HG03025 (cell line): ENCODE measurements around the gene WBP4.
A peak's percentile ranks its signal among the peaks of the same experiment; 100 is the strongest.
"Not testable (repeated sequence)": the region's sequence is repeated elsewhere in the genome, so short reads cannot be mapped to it uniquely, and the experiment has no call there.

Source experiments
- ATAC-seq: cut with Tn5 transposase; IDR thresholded peaks from one replicate; pipeline ENCODE4 v1.9.1; 2021; ENCODE audit warnings: mild to moderate bottlenecking, moderate library complexity; ENCODE audit not compliant: unreplicated experiment, low FRiP score

Gene WBP4

DNA sequence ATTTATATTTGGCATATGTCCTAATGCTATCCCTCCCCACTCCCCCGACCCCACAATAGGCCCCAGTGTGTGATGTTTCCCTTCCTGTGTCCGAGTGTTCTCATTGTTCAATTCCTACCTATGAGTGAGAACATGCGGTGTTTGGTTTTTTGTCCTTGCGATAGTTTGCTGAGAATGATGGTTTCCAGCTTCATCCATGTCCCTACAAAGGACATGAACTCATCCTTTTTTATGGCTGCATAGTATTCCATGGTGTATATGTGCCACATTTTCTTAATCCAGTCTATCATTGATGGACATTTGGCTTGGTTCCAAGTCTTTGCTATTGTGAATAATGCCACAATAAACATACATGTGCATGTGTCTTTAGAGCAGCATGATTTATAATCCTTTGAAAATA is 18.9 kb upstream of the WBP4 start:
- not testable (repeated sequence) for ATAC-seq

DNA sequence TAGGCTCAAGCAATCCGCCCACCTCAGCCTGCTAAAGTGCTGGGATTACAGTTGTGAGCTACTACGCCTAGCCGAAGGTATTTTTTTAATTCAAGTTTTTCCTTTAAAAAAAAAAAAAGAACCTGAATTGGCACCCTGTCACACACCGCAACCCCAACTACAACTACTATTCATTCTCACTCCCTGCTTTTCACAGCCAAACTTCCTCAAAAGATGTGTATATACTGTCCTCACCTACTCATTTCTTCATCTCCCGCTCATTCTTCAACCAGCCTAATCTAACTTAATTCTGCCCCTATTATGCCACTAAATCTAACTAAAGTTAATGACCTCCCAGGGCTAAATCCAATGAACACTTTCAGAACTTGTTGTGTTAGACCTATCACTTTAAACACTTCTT is 12.7 kb upstream of the WBP4 start:
- ATAC-seq, result no peak

DNA sequence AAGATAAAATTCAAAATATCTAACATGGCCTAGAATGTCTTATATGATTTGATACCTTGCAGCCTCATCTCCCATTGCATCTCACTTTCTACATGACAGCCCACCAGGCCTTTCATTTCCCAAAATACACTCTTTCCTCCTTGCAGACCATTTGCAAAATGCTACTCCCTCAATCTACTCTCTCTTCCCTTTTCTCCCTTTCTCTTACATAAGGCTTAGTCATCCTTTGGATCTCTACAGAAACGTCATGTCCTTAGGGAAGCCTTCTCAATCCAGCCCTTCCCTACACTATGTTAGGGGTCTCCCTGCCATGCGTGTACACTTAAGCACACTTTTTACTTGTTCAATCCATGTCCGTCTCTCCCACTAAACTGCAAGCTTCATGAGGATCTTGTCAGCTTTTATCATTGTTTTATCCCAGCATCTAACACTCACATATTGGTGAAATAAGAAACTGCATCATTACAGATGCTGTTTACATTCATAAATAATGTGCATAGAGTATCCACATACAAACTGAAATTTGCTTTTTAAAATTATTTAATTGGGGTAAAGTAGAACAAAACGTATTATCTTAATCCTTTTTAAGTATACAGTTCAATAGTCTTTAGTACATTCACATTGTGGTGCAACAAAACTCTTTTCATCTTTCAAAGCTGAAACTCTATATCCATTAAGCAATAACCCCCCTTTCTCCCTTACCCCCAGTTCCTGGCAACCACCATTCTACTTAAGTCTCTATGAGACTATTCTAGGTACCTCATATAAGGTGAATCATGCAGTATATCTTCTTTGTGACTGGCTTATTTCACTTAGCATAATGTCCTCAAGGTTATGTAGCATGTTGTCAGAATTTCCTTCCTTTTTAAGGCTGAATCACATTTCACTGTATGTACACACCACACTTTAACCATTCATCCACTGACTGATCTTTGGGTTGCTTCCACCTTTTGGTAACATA is 11.5 kb upstream of the WBP4 start:
- no peak for ATAC-seq

DNA sequence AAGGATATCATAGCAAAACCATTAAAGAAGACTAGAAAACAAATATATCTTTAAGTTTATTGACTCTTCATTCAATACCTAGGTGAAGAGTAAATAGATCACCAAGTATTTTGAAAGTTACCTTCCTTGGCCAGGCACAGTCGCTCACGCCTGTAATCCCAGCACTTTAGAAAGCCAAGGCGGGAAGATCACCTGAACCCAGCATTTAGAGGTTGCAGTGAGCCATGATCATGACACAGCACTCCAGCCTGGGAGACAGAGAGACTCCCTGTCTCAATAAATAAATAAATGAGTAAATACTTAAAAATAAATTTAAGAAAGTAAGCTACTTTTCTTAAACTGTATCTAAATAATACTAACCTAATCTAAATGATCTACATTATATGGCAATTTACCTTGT is 8.9 kb upstream of the WBP4 start:
- ATAC-seq, result no peak

DNA sequence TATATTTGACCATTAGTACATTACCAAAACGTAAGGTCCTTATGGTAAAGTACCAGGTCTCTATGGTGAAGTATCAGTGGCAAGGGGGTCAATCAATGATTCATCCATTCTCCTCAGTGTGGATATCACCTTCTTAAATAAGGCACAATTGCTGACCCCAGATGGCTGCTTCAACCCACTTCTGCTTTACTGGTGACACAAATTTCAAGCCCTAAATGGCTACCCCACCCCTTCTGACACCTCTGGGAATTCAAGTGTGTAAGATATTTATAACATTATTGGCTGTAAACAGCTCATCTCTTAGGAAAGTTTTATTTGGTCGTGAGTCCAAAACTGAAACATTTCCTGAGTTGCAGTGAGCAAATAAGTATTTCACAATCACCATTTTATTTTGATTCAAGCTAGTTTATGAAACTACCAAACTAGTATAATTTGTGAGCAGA is 7.9 kb upstream of the WBP4 start:
- peak; percentile 54 for ATAC-seq

DNA sequence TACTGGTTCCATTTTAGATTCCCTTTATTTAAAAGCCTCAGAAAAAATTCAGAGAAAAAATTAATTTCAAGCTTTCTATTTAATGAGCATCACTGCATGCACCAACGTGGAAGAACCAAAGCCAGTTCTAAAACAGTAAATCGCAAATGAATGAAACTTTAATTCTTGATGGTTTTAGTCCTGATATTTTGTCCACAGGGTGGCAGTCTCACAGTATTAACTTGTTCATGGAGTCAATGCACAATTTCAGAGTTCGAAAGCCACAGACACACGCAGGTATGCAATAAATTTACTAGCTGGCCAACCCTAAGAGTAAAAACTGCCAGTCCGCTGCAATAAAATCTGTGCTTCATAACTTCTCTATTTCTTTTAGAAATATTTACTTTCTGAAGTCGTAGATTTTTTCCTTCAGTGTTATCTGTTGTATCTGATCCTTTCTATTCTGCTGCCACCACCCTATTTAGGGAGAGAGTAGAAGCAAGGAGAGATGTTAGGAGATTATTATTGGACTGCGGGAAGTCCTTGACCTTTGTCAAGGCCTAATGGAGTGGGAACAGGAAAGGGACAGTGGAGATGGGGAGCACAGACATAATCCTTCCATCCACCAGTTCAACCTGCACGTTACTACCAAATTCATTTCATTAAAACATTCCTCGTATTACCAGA is 7.0 kb upstream of the WBP4 start:
- ATAC-seq, result no peak

DNA sequence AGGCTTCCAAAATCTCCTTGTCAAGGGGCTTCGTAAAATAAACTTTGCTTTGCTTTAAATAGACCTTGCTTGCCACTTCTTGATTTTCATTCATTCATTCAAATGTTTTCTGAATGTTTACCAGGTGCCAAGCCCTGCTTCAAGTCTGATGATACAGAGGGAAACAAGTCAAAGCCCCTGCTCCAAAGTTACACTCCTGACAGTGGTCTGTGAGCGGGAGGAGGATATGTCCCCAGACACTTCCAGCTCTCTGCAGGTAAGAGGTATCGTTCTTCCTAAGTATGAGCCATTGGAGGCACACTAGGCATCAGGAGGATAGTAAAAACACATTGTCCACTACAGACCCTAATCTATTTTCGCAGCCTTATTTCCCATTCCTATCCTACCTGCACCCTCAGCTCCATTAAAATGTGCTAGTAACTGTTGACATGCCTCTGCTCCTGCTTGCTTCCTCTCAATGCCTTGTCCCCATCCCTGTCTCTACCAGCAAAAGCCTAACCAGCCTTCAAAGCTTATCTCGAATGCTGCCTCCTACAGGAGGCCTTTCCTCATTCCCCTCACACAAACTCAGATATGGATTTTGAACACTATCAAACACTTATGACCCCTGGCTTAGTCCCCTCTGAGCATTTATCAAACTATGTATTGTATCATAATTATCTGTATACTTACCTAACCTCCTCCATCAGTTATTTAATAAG is 6.2 kb upstream of the WBP4 start:
- no peak for ATAC-seq

DNA sequence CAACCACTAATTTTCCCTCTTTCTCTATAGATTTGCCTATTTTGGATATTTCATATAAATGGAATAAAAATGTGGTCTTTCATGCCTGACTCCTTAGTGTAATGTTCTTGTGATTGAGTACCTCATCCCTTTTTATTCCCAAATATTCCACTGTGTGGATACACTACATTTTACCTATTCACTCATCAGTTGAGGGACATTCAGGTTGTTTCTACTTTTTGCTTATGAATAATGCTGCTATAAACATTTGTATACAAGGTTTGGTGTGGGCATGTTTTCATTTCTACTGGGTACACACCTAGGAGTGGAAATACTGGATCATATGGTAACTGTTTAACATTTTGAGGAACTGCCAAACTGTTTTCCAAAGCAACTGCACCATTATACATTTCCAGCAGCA is 5.1 kb upstream of the WBP4 start:
- no peak for ATAC-seq

DNA sequence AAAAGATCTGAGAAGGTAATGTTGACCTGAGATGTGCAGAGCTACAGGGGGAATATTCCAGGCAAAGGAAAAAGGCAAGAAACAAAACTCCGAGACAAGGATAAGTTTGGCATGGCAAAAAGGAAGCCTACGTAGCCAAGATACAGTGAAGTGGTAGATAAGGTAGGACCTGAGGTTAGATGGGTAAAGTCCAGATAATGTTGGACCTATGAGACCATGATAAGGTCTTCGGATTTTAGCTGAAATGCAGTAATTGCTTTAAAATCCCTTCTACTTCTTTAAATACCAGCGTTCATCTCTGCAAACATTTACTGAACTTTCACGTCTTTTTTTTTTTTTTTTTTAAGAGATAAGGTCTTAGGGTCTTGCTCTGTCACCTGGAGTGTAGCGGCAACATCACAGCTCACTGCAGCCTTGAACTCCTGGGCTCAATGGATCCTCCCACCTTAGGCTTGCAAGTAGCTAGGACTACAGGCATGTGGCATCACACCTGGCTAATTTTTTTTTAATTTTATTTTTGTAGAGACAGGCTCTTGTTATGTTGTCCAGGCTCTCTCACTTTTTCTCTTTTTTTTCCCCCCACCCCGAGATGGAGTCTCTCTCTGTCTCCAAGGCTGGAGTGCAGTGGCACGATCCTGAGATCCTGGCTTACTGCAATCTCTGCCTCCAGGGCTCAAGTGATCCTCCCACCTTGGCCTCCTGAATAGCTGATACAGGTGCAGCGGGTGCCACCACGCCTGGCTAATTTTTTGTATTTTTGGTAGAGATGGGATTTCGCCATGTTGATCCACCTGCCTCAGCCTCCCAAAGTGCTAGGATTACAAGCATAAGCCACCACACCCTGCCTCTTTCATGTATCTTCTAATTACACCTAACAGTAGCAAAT is 4.2 kb upstream of the WBP4 start:
- ATAC-seq, result no peak

DNA sequence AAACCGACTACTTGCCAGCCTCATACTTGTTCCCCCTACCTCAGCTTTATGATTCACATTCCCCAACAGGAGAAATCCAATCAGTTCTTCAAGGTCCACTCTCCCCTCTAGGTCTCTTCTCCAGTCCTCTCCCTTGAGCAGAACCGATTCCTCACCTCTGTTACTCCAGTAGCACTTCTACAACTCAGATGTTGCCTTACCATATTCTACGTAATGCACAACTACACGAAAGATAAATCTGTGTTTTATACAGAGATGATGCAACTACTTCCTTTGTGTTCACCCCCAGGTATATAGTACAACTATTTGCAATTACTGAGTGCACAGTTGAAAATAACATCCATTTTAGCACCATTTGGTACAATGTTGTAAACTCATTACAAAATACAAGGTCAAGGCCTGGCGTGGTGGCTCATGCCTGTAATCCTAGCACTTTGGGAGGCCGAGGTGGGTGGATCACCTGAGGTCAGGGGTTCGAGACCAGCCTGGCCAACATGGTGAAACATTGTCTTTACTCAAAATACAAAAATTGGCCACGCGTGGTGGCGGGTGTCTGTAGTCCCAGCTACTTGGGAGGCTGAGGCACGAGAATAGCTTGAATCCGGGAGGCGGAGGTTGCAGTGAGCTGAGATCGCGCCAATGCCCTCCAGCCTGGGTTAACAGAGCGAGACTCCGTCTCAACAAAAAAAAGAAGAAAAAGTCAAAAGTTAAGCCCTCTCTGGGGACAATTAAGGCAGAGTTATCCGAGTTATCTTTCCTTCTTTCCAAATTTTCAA is 2.8 kb upstream of the WBP4 start:
- no peak for ATAC-seq

DNA sequence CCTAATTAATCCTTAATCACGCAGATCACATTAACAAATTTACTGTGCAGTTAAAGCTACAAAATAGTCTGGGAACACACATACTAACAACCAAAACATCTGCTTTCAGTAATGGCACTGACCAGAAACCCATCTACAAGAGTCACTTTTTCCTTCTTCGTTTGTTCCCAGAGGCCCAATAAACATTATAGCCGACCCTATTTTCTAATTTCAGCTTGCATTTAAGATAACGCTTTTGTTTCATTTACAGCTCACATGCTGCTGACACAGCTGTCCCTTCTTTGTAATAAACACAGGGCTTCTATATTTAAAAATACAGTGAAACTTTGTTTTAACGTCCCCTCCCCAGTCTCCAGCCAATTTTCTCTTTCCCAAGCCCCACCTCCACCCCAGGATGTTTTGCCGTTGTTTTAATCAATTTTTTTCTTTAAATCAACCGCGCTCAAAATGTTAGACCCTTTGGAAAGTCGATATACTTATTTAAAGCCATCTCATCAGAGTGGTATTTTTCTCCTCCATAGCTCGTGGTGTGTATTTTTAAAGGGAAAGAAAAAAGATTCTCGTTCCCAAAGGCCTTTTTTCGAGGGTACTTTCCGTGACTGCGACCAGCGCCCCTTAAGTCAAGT is 1.7 kb upstream of the WBP4 start:
- ATAC-seq, result no peak

DNA sequence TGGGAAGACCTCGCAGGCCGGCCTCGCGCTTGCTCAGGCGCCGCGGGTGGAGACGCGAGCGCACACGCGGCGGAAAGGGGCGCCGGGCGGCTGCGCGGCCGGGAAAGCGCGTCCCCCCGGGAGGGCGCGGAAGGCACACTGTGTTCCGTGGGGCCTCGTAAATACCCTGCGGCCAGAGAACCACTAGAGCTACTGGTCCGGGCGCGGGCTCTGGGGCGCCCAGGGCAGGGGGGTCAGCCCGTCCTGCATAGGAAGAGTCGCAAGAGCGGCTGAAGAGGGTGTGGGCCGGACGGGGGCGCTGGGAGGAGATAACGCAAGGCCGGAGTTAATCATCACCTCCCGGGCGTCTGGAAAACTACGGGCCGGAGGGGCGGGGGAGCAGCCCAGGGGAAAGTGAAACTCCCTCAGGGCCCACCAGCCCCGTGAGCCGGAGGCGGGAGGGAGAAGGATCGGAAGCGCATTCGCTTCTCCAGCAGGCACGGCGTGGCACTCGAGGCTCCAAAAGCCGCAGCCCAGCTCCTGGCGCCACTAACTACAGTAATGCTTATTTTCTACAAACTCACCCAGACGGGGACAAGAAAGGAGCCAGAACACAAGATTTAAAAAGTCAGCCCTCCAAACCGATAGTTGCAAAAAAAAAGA is 1.1 kb upstream of the WBP4 start:
- ATAC-seq, result peak; percentile 40

DNA sequence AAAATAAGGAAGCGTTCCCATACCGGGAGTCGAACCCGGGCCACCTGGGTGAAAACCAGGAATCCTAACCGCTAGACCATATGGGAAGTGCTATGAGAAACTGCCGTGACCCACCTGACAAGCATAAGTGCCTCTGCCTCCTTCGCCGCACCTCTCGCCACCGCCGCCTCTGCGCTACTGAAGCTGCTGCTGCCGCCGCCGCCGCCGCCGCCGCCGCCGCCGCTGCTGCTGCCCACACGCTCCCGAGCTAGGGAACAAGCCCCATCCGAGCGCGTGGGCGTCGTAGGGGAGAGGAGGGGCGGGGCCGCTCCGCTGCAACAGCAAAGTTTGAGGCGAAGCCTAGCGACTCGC is 610 bp upstream of the WBP4 start:
- peak; percentile 36 for ATAC-seq

DNA sequence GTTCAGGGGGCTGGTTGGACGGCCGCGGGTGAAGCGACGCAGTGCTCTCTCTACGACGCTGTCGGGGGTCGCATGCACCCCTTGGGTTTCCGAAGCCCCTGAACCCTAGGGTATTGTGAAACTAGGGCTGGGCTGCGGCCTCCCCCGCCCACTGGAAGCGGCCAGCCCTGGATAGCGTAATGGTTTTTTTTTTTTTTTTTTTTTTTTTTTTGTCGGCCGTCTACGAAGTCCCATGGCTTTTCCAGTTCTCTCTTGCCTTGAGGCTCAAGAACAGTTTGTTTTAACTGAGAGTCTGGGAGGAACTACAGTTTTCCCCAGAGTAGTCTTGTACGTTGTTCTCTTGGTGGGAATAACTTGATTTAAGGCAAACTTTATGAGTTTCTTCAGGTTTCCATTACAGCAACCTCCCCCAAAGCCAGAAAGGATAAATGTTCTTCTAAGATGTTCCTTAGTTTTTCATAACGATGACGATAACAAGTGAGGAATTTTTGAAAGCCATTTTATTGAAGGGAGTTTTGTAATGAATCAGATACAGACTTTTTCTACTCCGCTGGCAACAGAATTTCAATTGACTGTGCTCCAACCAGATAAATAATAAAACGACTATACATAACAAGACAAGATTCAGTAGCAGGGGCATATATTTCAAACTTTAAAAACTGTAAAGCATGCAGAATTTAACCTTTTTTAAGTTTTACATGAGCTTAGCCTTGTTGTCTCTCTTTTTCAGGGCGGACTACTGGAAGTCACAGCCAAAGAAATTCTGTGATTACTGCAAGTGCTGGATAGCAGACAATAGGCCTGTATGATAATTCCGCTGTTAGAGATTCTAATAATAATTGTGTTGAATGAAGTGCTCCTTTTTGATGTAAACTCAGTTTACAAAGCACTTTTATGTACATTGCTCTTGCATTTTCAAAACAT is 867 bp downstream of the WBP4 start:
- ATAC-seq, result peak; percentile 22

DNA sequence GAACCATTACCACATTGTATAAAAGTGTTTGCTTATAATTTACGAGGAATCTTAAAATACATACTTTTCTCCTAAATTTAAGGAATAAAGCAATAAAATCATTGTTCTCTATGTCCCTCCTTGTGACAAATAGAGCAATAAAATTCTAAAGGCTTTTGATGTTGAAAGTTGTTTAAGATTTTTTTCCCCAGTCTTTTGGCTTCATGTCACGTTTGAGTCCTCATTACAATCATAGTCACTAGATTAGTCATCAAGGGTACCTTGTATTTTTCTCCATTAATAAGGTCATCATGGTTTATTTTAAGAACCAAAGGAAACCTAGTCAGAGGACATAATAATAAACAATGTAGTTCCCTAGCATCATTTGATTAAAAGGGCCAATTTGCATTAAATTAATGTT is 3.2 kb downstream of the WBP4 start:
- ATAC-seq, result no peak

DNA sequence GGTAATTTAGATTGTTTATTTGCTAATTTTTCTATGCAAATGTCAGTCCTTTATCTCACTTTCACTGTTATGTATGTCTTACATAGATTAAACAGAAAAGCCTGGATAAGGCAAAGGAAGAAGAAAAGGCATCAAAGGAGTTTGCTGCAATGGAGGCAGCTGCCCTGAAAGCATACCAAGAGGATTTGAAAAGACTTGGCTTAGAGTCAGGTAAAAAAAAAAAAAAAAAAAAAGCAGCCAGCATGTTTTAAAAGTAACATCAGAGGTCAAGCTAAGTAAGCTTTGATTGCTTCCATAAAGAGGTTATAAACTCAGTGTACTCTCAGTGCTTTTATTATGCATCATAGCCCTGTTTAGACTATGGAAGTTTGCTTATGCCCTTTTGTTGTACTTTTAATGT is 3.8 kb downstream of the WBP4 start:
- ATAC-seq, result no peak

DNA sequence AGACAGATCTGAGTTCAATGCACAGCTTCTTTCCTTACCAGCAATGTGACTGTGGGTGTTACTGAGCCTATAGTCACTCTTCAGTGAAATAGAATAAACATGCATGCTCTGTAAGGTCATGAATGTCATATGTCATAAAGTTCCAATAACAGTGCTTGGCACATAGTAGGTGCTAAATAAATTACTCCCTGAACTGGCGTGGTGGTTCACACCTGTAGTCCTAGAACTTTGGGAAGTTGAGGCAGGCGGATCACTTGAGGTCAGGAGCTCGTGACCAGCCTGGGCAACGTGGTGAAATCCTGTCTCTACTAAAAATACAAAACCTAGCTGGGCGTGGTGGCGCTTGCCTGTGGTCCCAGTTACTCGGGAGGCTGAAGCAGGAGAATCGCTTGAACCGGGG is 13.2 kb downstream of the WBP4 start:
- ATAC-seq, result no peak

DNA sequence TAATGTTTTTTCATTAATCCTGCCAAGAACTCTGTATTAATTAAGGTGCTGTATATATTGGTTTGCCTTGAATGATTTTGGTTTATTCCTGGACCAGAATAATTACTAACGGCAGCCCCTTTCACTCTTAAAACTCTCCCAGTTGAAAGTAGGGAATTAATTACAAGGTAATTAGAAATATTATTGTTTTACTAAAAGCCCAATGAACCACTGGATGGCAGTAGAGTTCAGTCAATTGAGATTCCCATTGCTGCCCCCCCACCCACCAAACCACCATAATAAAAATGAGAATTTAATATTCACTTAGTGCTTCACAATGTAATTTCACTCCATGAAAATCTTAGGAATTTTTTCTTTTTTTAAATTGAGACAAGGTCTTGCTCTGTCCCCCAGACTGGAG is 13.7 kb downstream of the WBP4 start:
- ATAC-seq, result no peak
